GM23248 (cell line): ENCODE measurements around the gene ALDH1A3. TPM values are rescaled to one million over a fixed set of nuclear protein-coding genes. Genes with fewer than 3 reads are reported as not detected.

ENCODE experiments used
- DNase-seq: peaks from one replicate; pipeline ENCODE4 v3.0.0-alpha.2; 2015
- H2AFZ ChIP-seq: fragments of 200-600 bp; sonication (generic); 2 replicates; pipeline ENCODE4 v1.6.1; 2016; ENCODE audit warnings: antibody characterized with exemption
- H3F3A ChIP-seq: fragments of 200-600 bp; sonication (generic); 2 replicates; pipeline ENCODE4 v1.6.1; 2016; ENCODE audit warnings: mild to moderate bottlenecking, antibody characterized with exemption, mixed run types; ENCODE audit not compliant: insufficient read depth
- H3K27ac ChIP-seq: fragments of 200-600 bp; sonication (generic); 2 replicates; pipeline ENCODE4 v1.5.1; 2016; ENCODE audit warnings: mild to moderate bottlenecking
- H3K27me3 ChIP-seq: fragments of 200-600 bp; sonication (generic); replicated peaks from 2 replicates; pipeline ENCODE4 v1.6.1; 2016; ENCODE audit warnings: mild to moderate bottlenecking; ENCODE audit not compliant: insufficient read depth
- H3K36me3 ChIP-seq: fragments of 200-600 bp; sonication (generic); 2 replicates; pipeline ENCODE4 v1.6.1; 2016; ENCODE audit warnings: low read depth, mild to moderate bottlenecking
- H3K4me1 ChIP-seq: fragments of 200-600 bp; sonication (generic); 2 replicates; pipeline ENCODE4 v1.6.1; 2016; ENCODE audit warnings: mild to moderate bottlenecking; ENCODE audit not compliant: insufficient read depth
- H3K4me2 ChIP-seq: fragments of 200-600 bp; sonication (generic); one replicate; pipeline ENCODE4 v1.6.1; 2016; ENCODE audit warnings: mild to moderate bottlenecking; ENCODE audit not compliant: unreplicated experiment
- H3K4me3 ChIP-seq: fragments of 200-600 bp; sonication (generic); 2 replicates; pipeline ENCODE4 v1.5.1; 2016; ENCODE audit warnings: mild to moderate bottlenecking
- H3K79me2 ChIP-seq: fragments of 200-600 bp; sonication (generic); 2 replicates; pipeline ENCODE4 v1.6.1; 2016; ENCODE audit warnings: mild to moderate bottlenecking; ENCODE audit not compliant: insufficient read depth
- H3K9ac ChIP-seq: fragments of 200-600 bp; sonication (generic); 2 replicates; pipeline ENCODE4 v1.6.1; 2016; ENCODE audit warnings: mild to moderate bottlenecking
- H3K9me2 ChIP-seq: fragments of 200-600 bp; sonication (generic); 2 replicates; pipeline ENCODE4 v1.6.1; 2016; ENCODE audit warnings: mixed run types, mild to moderate bottlenecking, moderate library complexity; ENCODE audit not compliant: insufficient read depth
- H3K9me3 ChIP-seq: fragments of 200-600 bp; sonication (generic); one replicate; pipeline ENCODE4 v1.6.1; 2017; ENCODE audit warnings: low read depth
- H4K20me1 ChIP-seq: fragments of 200-600 bp; sonication (generic); 2 replicates; pipeline ENCODE4 v1.6.0; 2016; ENCODE audit not compliant: insufficient read depth
- EZH2 ChIP-seq: fragments of 200-600 bp; sonication (generic); IDR thresholded peaks from 2 replicates; pipeline ENCODE4 v1.6.1; 2018; ENCODE audit warnings: antibody characterized with exemption, mild to moderate bottlenecking; ENCODE audit not compliant: insufficient read depth, poor library complexity, severe bottlenecking
- EZH2phosphoT487 ChIP-seq: fragments of 200-600 bp; sonication (generic); IDR thresholded peaks from 2 replicates; pipeline ENCODE4 v1.6.1; 2018; ENCODE audit warnings: antibody characterized with exemption, moderate library complexity, mild to moderate bottlenecking, low read depth; ENCODE audit not compliant: insufficient read depth
- whole genome bisulfite sequencing, 2 experiments: methylation state at CpG; one replicate each; pipeline ENCODE4 v1.1.6; 2015 to 2017; ENCODE audit warnings: low lambda C conversion rate in 2 of 2, low coverage in 1 of 2; ENCODE audit errors: missing lambda C conversion rate in 2 of 2; 5-methylcytosine and 5-hydroxymethylcytosine counted together
- in situ Hi-C: fragments of 300-500 bp; cut with MboI; formaldehyde crosslinking; loops from 2 replicates; pipeline ENCODE4 v1.15.0; 2020
- polyA plus RNA-seq: library from polyadenylated mRNA; unstranded; fragments of >200 nt; fragmentation: Nextera tagmentation; extraction: Ambion mirVana; gene quantifications from 2 replicates; pipeline ENCODE4 v1.2.1, GENCODE V29; 2016
- small RNA-seq: library from RNA; depleted of rRNA; stranded (forward); fragments of <200 nt; gene quantifications from one replicate; pipeline ENCODE3, GENCODE V24; 2014; ENCODE audit warnings: low read depth, low replicate concordance
- total RNA-seq: library from RNA; depleted of rRNA; stranded (reverse); fragments of >200 nt; shearing (Covaris generic); gene quantifications from 2 replicates; pipeline ENCODE4 v1.2.3, GENCODE V29; 2014; rRNA removed

ALDH1A3 gene
- total and polyA plus RNA-seq, 2 experiments from 2014 or later = 4.8 to 9.9 TPM

- H3K4me3 ChIP-seq = peak overlapping the region; percentile 41
- in situ Hi-C loops = no loop called here
- DNase-seq = peak; percentile 72
- H4K20me1 ChIP-seq = no peaks in the 10 kb centered on the region
- H2AFZ ChIP-seq = peak overlapping the region; percentile 22; the same call in 1 of the 2 replicates
- no peaks in the 10 kb centered on the region for H3K9me3 ChIP-seq
- TF ChIP-seq EZH2 (no peak), EZH2phosphoT487 (no peak)
- peak overlapping the region; percentile 88 for H3K27ac ChIP-seq
- no peaks in the 10 kb centered on the region for H3K9me2 ChIP-seq
- H3K4me2 ChIP-seq = peak overlapping the region; percentile 72
- H3K27me3 ChIP-seq = no peaks in the 10 kb centered on the region
- H3K9ac ChIP-seq = peak overlapping the region; percentile 73
- 49 to 52% methylated on average over 10 of the region's 10 CpGs for WGBS, 2 experiments
- H3K4me1 ChIP-seq = peaks cover 22% of the 10 kb centered on the region
- H3K36me3 ChIP-seq = no peaks in the 10 kb centered on the region
- H3F3A ChIP-seq = peaks cover 6% of the 10 kb centered on the region; the same call in 1 of the 2 replicates
- peaks cover 65% of the 10 kb centered on the region for H3K79me2 ChIP-seq
These were observed 78.9 kb downstream of the ALDH1A3 start for GRCh38 chr15:100958326-100959065.

- in situ Hi-C loops = no loop called here
- Histone ChIP-seq H3K9me3 (no peaks in the 10 kb centered on the region), H3K79me2 (peaks cover 62% of the 10 kb centered on the region), H3K4me1 (peaks cover 22% of the 10 kb centered on the region), H3K36me3 (no peaks in the 10 kb centered on the region), H3K27ac (peak overlapping the region; percentile 88), H3K9ac (0 out of 2 replicates have a peak overlapping the region, but pooled peaks have one; percentile 73), H2AFZ (peak overlapping the region; percentile 22; the same call in 1 of the 2 replicates), H3K9me2 (no peaks in the 10 kb centered on the region), H3F3A (peaks cover 6% of the 10 kb centered on the region; the same call in 1 of the 2 replicates), H3K4me3 (peak overlapping the region; percentile 41), H3K4me2 (peak overlapping the region; percentile 72), H3K27me3 (no peaks in the 10 kb centered on the region), H4K20me1 (no peaks in the 10 kb centered on the region)
- TF ChIP-seq EZH2phosphoT487 (no peak), EZH2 (no peak)
- DNase-seq = no peak
- WGBS, 2 experiments = 94 to 97% methylated on average over 14 of the region's 14 CpGs
These were observed 79.7 kb downstream of the ALDH1A3 start for GRCh38 chr15:100959066-100960050.

Small RNAs within 50 kb of the gene (small RNA-seq; reads per million reads assigned to genes)
- not detected for gene AC015712.3

Other genes starting within 250 kb of the ALDH1A3 start
- gene LRRK1, start 39.5 kb downstream of the ALDH1A3 start, total RNA-seq = 6.2 and 6.8 TPM in 2 replicates
- gene LRRK1, start 39.5 kb downstream of the ALDH1A3 start, polyA plus RNA-seq = 5.9 and 6.4 TPM in 2 replicates